MM.1S (cell line): Measurements from ENCODE around the gene TOR4A.
"Not testable (repeated sequence)": the region's sequence is repeated elsewhere in the genome, so short reads cannot be mapped to it uniquely, and the experiment has no call there.

ENCODE experiments used
- CTCF ChIP-seq: fragments of 300-600 bp; sonication (generic); IDR thresholded peaks from 2 replicates; pipeline ENCODE4 v1.5.1; 2016; ENCODE audit warnings: antibody characterized with exemption, low read length, mixed read lengths
- EZH2 ChIP-seq: fragments of 300-600 bp; sonication (generic); optimal IDR thresholded peaks from 2 replicates; pipeline ENCODE3; 2017; ENCODE audit warnings: low read depth, mild to moderate bottlenecking, antibody characterized with exemption, low read length, mixed read lengths

DNA sequence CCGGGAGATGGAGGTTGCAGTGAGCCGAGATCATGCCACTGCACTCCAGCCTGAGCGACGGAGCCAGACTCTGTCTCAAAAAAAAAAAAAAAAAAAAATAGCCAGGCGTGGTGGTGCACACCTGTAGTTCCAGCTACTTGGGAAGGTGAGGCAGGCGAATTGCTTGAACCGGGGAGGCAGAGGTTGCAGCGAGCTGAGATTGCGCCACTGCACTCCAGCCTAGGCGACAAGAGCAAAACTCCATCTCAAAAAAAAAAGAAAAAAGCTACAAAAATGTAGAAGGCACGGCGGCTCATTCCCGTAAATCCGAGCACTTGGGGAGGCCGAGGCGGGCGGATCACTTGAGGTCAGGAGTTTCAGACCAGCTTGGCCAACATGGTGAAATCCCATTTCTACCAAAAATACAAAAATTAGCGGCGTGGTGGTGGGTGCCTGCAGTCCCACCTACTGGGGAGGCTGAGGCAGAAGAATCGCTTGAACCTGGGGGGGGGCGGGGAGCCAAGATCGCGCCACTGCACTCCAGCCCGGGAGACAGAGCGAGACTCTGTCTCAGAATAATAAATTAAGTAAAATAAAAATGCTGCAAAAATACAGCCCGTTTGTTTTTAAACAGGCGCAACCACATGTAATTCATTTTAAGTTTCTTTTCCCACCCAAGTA, 37.9 kb upstream of the TOR4A start:
- TF ChIP-seq CTCF, EZH2: not testable (repeated sequence)
